ENCODE results near the gene TMEM35B.

DNA sequence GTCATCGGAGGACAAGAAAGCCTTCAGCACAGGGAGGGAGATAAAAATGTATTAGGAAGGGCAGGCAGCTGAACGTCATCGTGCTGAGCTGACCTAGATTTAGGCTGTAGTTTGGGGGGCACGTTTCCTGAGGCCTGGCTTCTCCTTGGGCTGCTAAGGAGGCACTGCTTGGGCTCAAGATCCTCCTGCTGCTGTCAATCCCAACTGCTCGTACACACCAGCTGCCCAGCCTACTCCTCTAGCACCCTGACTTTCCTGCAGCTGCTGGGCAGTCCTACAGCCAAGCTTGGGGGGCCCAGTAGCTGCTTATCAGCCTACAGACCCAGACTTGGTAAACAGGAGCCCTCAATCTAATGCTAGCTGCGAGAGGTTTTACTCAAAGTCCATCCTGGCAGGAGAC is 6.2 kb downstream of the TMEM35B start:
- no peak for TF ChIP-seq RARB (CRISPR knock-in tag; IDR thresholded peaks at IDR 0.05)
- TF ChIP-seq, protein P1, sequence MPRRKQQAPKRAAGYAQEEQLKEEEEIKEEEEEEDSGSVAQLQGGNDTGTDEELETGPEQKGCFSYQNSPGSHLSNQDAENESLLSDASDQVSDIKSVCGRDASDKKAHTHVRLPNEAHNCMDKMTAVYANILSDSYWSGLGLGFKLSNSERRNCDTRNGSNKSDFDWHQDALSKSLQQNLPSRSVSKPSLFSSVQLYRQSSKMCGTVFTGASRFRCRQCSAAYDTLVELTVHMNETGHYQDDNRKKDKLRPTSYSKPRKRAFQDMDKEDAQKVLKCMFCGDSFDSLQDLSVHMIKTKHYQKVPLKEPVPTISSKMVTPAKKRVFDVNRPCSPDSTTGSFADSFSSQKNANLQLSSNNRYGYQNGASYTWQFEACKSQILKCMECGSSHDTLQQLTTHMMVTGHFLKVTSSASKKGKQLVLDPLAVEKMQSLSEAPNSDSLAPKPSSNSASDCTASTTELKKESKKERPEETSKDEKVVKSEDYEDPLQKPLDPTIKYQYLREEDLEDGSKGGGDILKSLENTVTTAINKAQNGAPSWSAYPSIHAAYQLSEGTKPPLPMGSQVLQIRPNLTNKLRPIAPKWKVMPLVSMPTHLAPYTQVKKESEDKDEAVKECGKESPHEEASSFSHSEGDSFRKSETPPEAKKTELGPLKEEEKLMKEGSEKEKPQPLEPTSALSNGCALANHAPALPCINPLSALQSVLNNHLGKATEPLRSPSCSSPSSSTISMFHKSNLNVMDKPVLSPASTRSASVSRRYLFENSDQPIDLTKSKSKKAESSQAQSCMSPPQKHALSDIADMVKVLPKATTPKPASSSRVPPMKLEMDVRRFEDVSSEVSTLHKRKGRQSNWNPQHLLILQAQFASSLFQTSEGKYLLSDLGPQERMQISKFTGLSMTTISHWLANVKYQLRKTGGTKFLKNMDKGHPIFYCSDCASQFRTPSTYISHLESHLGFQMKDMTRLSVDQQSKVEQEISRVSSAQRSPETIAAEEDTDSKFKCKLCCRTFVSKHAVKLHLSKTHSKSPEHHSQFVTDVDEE (CRISPR knock-in tag; IDR thresholded peaks at IDR 0.05): no peak
- TF ChIP-seq ZFP30 (CRISPR knock-in tag; IDR thresholded peaks at IDR 0.05): no peak
- no peak for TF ChIP-seq ARNTL (CRISPR knock-in tag; IDR thresholded peaks at IDR 0.05; ENCODE audit: borderline replicate concordance, low read depth)
- TF ChIP-seq ZC3H10 (CRISPR knock-in tag; IDR thresholded peaks at IDR 0.05): no peak
- TF ChIP-seq PPARA (CRISPR knock-in tag; IDR thresholded peaks at IDR 0.05; ENCODE audit: borderline replicate concordance): no peak
- TF ChIP-seq GLIS3 (CRISPR knock-in tag; IDR thresholded peaks at IDR 0.05): no peak
- no peak for TF ChIP-seq TCF4 (CRISPR knock-in tag; IDR thresholded peaks at IDR 0.05; ENCODE audit: borderline replicate concordance)
- TF ChIP-seq, protein P2, sequence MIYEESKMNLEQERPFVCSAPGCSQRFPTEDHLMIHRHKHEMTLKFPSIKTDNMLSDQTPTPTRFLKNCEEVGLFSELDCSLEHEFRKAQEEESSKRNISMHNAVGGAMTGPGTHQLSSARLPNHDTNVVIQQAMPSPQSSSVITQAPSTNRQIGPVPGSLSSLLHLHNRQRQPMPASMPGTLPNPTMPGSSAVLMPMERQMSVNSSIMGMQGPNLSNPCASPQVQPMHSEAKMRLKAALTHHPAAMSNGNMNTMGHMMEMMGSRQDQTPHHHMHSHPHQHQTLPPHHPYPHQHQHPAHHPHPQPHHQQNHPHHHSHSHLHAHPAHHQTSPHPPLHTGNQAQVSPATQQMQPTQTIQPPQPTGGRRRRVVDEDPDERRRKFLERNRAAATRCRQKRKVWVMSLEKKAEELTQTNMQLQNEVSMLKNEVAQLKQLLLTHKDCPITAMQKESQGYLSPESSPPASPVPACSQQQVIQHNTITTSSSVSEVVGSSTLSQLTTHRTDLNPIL (CRISPR knock-in tag; IDR thresholded peaks at IDR 0.05; ENCODE audit: low read depth): no peak
- TF ChIP-seq ZNF565 (CRISPR knock-in tag; conservative IDR thresholded peaks at IDR 0.05; ENCODE audit: low read depth): no peak
- no peak for TF ChIP-seq OSR1 (CRISPR knock-in tag; IDR thresholded peaks at IDR 0.05)
- TF ChIP-seq BACH2 (CRISPR knock-in tag; IDR thresholded peaks at IDR 0.05; ENCODE audit: borderline replicate concordance): no peak
- no peak for TF ChIP-seq ZFP3 (CRISPR knock-in tag; IDR thresholded peaks at IDR 0.05)

All from SK-N-SH treated with all-trans-retinoic acid at 6 μM for 48 hours (cell line).